Kasumi-1 (cell line): ENCODE measurements around the gene PITPNB.
A peak's percentile ranks its signal among the peaks of the same experiment; 100 is the strongest.

ENCODE experiments used
- DNase-seq, 2 experiments: peaks; one replicate each; lab custom pipeline; 2025; lab: John Stamatoyannopoulos, UW

Gene PITPNB

DNA sequence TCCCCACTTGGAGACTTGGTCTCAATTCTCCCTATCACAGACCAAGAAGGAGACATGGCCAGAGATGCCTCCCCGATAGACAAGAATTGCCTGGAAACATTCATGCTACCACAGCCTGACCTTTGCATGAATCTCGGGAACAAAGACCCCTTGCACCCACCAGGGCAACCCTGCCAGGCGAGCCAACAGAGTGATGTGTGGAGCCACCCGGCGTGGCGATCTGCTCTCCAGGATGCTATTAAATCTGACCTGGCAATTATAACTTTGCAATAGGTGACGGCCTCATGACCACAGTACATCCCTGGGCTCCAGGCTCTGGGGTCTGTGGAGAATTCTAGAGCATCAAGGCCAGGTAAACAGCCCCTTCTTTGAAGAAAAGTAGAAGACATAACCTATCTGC, 86.5 kb downstream of the PITPNB start:
- DNase-seq = no peak

GRCh38 chr22:27829620-27830019, 89.4 kb downstream of the PITPNB start:
- DNase-seq = no peak

- no peak for DNase-seq
Measured at GRCh38 chr22:27827604-27828587, 91.2 kb downstream of the PITPNB start.

DNA sequence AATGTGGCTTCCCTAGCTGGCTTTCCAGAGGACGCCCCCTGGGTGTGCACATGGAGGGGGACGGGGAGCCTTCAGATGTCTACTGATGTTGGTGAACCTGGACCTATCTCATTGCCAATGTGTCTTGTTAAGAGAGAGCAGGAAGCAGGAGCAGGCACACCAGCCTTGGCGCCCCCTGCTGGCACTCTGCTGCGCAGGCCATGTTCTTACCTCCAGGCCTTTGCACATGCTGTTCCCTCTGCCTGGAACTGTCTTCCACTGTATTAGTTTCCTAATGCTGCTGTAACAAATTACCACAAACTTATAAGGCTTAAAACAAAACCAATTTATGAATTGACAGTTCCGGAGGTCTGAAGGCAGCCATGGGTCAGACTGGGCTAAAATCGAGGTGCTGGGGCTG, 93.9 kb downstream of the PITPNB start:
- DNase-seq = peak; percentile 8 to 16

- DNase-seq = no peak
Measured at GRCh38 chr22:27823221-27823620, 95.8 kb downstream of the PITPNB start.

DNA sequence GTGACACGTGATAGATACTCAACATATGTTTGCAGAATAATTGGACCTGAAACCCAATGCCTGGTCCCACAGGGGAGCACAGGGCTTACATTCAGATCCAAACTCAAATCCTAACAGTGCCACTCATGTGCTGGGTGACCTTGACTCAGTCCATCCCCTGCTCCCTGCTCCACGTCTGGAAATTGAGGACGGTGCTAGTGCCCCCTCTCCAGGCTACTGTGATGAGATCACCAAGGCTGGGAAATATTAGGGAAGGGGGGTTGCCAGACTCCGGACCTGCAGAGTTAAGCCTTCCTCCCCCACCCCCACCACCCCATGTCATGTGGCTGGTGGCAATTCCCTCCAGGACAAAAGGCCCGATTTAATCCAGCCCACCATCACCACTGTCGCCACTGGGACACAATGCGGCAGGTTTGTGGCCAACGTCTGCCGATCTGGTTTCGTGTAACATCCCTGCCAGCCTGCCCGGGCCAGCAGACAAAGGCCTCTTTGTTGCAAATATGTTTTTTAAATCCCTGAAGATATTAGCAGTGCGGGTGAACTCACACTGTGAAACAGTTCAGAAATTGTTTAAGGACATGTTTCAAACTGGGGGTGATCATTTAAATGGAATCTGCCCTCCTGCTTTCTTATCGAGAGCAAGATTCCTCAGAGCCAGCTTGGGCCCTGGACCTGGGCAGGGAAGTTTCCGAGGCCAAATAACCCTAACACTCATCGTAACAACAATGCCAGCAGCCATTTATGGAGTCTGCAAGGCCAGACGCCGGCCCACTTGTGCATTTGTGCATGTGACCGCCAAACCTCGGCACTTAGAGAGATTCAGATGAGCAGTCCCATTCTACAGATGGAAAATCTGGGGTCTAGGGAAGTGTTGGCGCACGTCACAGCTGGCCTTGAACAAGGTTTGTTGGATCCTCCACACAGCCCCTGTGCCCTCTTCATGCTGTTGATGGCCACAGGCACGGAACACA, 97.9 kb downstream of the PITPNB start:
- DNase-seq = no peak

DNA sequence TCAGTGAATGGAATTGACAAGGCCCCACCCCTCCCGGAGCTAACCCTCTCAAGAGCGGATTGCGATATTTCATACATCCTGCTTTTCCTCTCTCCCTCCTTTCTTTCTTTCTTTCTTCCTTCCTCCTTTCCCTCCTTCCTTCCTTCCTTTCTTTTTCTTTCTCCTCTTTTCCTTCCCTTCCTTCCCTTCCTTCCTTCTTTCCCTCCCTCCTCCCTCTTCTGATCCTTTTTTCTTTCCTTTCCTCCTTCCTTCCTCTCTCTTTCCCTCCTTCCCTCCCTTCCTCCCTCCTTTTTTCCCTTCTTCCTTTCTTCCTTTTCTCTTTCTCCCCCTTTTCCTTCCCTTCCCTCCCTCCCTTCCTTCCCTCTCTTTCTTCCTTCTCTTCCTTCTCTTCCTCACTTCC, 102.5 kb downstream of the PITPNB start:
- DNase-seq = no peak

DNA sequence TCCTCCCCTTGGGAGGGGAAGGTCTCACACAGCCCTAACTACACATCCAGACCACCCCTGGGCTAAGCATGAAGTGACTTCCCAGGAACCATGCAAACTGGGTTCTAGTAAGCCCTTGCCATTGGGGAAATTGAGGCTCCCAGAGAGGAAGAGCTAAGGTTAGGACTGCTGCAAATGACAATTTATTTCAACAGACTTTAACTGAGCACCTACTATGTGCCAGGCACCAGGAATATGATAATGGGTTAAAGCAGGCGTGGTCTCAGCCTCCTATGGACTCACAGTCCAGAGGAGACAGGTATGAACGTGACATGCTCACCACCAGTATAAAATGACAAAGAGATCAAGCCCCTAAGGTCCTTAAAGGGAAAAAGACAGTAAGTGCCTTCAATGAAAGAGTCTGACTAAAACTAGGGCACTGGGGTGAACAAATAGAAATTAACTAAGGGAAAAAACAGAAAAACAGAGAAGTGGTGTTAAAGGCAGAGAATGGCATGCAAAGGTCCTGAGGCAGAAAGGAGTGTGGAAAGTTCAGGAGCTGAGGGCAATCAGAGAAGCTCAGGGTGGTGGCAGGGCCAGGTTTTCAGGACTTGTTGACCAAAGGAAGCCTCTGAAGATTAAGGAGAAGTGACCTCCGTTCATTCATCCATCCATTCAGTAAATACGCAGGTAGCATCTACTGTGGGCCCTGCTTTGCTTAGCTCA, 103.1 kb downstream of the PITPNB start:
- no peak for DNase-seq

GRCh38 chr22:27814993-27815392, 104.1 kb downstream of the PITPNB start:
- no peak for DNase-seq

- DNase-seq = no peak
Measured at GRCh38 chr22:27811778-27812177, 107.3 kb downstream of the PITPNB start.

DNA sequence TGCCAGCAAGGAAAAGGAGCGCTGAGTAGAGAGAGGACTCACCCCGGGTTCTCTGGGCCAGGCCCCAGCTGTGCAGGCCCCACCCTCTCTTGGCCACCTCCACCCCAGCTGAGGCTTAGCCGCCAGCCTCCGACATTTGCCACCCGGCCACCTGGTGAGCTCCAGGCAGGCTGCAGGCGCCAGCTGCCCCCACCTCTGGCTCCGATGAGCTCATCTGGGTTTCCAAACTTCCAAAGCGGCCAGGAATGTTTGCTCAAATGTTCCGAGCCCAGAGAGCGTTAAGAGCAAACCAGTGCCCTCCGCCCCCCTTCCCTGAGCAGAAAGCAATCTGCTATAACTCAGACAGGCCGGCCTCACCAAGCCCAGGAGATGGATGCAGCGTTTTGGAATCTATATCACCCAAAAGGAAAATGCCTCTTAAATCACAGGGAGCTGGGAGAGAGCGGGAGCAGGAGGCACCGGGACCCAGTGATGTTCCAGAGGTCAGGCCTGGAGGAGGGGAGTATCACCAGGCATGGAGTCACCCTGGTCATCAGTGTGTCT, 108.4 kb downstream of the PITPNB start:
- no peak for DNase-seq

GRCh38 chr22:27809700-27810608, 109.1 kb downstream of the PITPNB start:
- no peak for DNase-seq

- DNase-seq = no peak
Measured at GRCh38 chr22:27809226-27809603, 109.8 kb downstream of the PITPNB start.

GRCh38 chr22:27808451-27809225, 110.4 kb downstream of the PITPNB start:
- no peak for DNase-seq

GRCh38 chr22:27805841-27806240, 113.2 kb downstream of the PITPNB start:
- DNase-seq = no peak

GRCh38 chr22:27804470-27805297, 114.4 kb downstream of the PITPNB start:
- peak; percentile 65 to 79 for DNase-seq

- DNase-seq = no peak
Measured at GRCh38 chr22:27803841-27804415, 115.1 kb downstream of the PITPNB start.

- DNase-seq = no peak
Measured at GRCh38 chr22:27802346-27803073, 116.5 kb downstream of the PITPNB start.
